Epithelial cell of esophagus (primary cell): ENCODE measurements around the gene ZNF649.

Experiments
- DNase-seq: peaks from one replicate; pipeline ENCODE4 v3.0.0; 2010; ENCODE audit warnings: low read depth
- H3K4me3 ChIP-seq: 2 replicates; pipeline ENCODE4 v1.5.1; 2011; ENCODE audit warnings: mild to moderate bottlenecking, low read length, control low read depth
- TF ChIP-seq, protein P1 (sequence below): IDR thresholded peaks from 2 replicates; pipeline ENCODE4 v1.5.1; 2011; ENCODE audit warnings: low read depth, mild to moderate bottlenecking, low read length, control low read depth, inconsistent platforms; ENCODE audit not compliant: insufficient read depth; ENCODE audit errors: missing control alignments

The ZNF649 gene

DNA sequence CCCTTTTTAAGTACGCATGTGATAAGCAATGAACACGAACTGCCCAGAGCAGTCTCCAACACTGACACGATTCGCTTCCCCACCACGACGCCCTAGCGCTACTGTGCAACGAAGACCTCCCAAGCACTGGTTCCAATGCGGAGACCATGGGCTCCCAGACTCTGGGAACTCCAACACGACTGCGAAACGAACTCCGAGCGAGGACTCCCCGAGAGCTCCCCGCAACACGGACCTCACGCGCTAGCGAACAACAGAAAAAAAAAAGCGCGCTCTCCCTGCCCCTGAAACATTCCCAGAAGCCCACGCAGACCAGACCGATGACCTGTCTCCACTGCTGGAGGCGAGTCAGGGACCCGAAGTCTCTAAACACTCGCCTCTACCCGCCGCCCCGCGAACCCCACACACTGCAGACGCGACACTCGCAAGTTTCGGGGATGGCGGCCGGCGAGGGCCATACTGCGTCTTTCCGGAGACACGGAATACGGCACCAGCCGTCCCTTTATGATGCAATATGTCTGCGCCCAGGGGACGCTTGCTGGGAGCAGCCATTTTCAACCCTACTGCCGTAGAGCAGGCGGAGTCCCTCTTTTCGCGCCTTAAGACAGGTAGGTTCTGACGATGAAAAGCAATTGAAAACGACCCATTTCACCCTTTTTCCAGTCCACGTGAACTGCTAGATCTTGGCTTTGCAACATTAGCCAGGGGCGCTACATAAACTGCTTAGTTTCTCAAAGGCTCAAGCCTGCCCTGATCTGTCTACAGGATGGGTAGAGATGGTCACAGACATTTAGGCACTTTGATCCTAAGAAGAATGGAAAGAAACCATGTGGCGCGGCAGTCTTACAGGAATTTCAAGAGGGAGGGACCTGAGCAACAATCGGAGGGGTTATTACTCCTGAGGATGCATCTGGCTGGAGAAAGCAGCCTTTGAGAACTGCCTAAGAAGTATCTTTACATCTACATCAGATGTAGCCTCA is 17.0 kb downstream of the ZNF649 start, which contains the start of gene ZNF577:
TSS of gene ZNF577 (minus strand) at position 430 of the 977 bp plus-strand sequence. CDS start 7,569 bp downstream, outside the sequence.
- DNase-seq = peak; percentile 96
- H3K4me3 ChIP-seq = peak within 1 kb of the TSS; percentile 97
- TF ChIP-seq, protein P1, sequence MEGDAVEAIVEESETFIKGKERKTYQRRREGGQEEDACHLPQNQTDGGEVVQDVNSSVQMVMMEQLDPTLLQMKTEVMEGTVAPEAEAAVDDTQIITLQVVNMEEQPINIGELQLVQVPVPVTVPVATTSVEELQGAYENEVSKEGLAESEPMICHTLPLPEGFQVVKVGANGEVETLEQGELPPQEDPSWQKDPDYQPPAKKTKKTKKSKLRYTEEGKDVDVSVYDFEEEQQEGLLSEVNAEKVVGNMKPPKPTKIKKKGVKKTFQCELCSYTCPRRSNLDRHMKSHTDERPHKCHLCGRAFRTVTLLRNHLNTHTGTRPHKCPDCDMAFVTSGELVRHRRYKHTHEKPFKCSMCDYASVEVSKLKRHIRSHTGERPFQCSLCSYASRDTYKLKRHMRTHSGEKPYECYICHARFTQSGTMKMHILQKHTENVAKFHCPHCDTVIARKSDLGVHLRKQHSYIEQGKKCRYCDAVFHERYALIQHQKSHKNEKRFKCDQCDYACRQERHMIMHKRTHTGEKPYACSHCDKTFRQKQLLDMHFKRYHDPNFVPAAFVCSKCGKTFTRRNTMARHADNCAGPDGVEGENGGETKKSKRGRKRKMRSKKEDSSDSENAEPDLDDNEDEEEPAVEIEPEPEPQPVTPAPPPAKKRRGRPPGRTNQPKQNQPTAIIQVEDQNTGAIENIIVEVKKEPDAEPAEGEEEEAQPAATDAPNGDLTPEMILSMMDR = no peak

GRCh38 chr19:51884713-51885112 is 20.1 kb downstream of the ZNF649 start:
- TF ChIP-seq, protein P1 = no peak
- no peak overlapping the region for H3K4me3 ChIP-seq
- no peak for DNase-seq

GRCh38 chr19:51882518-51882917 is 22.3 kb downstream of the ZNF649 start:
- TF ChIP-seq, protein P1 = no peak
- DNase-seq = no peak
- no peak overlapping the region for H3K4me3 ChIP-seq

DNA sequence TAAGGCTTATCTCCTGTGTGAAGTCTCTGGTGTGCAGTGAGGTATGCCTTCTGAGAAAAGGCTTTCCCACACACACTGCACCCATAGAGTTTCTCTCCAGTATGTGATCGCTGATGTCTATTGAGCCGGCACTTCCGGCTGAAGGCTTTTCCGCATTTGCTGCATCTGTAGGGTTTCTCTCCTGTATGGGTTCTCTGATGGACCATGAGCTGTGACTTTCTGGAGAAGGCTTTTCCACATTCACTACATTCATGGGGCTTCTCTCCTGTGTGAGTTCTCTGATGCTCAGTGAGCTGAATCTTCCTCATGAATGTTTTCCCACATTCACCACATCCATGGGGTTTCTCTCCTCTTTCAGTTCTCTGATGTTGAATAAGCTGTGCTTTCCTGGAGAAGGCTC is 31.7 kb downstream of the ZNF649 start:
- H3K4me3 ChIP-seq = no peak overlapping the region
- TF ChIP-seq, protein P1 = no peak
- DNase-seq = no peak

DNA sequence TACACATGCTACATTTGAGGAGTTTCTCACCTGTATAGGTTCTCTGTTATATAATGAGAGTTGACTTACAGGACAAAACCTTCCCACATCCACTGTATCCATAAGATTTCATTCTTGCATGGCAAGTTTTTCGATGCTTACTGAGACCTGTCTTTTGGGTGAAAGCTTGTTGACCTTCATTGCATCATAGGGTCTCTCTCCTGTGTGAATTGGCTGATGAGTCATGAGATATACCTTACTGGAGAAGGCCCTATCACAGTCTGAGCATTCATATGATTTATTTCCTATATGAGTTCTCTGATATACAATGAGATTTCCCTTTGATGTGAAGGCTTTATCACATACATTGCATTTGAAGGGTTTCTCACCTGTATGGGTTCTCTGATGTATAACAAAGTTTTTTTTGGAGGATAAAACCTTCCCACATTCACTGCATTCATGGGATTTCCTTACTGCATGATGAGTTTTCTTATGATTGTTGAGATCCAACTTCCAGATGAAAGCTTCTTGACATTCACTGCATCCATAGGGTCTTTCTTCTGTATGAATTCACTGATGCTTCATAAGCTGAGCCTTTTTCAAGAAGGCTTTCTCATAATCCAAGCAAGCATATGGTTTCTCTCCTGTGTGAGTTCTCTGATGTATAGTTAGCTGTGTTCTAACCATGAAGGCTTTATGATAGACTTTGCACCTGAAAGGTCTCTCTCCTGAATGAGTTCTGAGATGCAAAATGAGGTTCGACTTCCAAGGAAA is 42.8 kb downstream of the ZNF649 start:
- no peak overlapping the region for H3K4me3 ChIP-seq
- TF ChIP-seq, protein P1 = no peak
- DNase-seq = no peak
